K562 (cell line): ENCODE results near the gene NTRK3. TPM values are rescaled to one million over a fixed set of nuclear protein-coding genes. Genes with fewer than 3 reads are reported as not detected.

Experiments used
- ATAC-seq: fragments of 200-7000 bp; cut with Tn5 transposase; 3 replicates; pipeline ENCODE4 v1.9.1; 2020; ENCODE audit warnings: moderate library complexity
- BruUV-seq: library from RNA; stranded (reverse); fragments of 400-500 nt; replicated peaks from 2 replicates; lab custom pipeline; 2021; lab: Mats Ljungman, UMichigan
- CTCF ChIA-PET: fragments of 300-600 bp; formaldehyde crosslinking; extraction: SDS; loops from one replicate; lab custom pipeline; 2021; ENCODE audit warnings: low intra/inter-chr PET ratio; lab: Yijun Ruan, JAX
- POLR2A ChIA-PET: fragments of 300-600, 350-650 bp; sonication (Branson Sonifier 250); formaldehyde crosslinking; extraction: SDS; loops from one replicate; lab custom pipeline; 2021; ENCODE audit warnings: antibody characterized with exemption, inconsistent platforms; lab: Yijun Ruan, JAX
- DNase-seq, 4 experiments: peaks; one replicate each; pipeline versions ENCODE4 v3.0.0 to v3.0.0-alpha.2; 2011 to 2018; ENCODE audit warnings: low spot score in 3 of 4, mixed read lengths in 3 of 4; ENCODE audit errors: extremely low read depth in 1 of 4
- FAIRE-seq: peaks from 2 replicates; lab custom pipeline; 2011; peaks lifted over from hg19 to GRCh38; lab: Jason Lieb, UNC
- H2AFZ ChIP-seq: 2 replicates; pipeline ENCODE4 v1.6.0; 2011; ENCODE audit warnings: low read depth, low read length, control low read depth, inconsistent platforms
- H3K27ac ChIP-seq: fragments of 200-600 bp; 3 replicates; pipeline ENCODE4 v1.8.0; 2011; ENCODE audit warnings: low read depth, mild to moderate bottlenecking, control low read depth, inconsistent platforms, low read length, moderate library complexity, mixed read lengths; ENCODE audit errors: extremely low read depth
- H3K27me3 ChIP-seq, 2 experiments: fragments of 300-600 bp in 1 of 2; 2 replicates in 1 of 2; 3 replicates in 1 of 2; pipeline versions ENCODE4 v1.6.0 to v1.8.0; 2011; ENCODE audit warnings: inconsistent platforms in 2 of 2, low read length in 2 of 2, mild to moderate bottlenecking in 1 of 2, mixed read lengths in 1 of 2, moderate library complexity in 1 of 2; ENCODE audit not compliant: control insufficient read depth in 2 of 2, insufficient read depth in 2 of 2
- H3K36me3 ChIP-seq: fragments of 300-600 bp; 3 replicates; pipeline ENCODE4 v1.8.0; 2011; ENCODE audit warnings: mild to moderate bottlenecking, low read length, inconsistent platforms; ENCODE audit not compliant: control insufficient read depth, insufficient read depth
- H3K4me1 ChIP-seq, 2 experiments: fragments of 200-600 bp in 1 of 2; replicated peaks in 1 of 2; 2 replicates in 1 of 2; 3 replicates in 1 of 2; pipeline versions ENCODE4 v1.5.1 to v1.8.0; 2011; ENCODE audit warnings: inconsistent platforms in 2 of 2, low read length in 2 of 2, mild to moderate bottlenecking in 1 of 2, mixed read lengths in 1 of 2, moderate library complexity in 1 of 2; ENCODE audit not compliant: control insufficient read depth in 2 of 2, insufficient read depth in 2 of 2
- H3K4me2 ChIP-seq: 2 replicates; pipeline ENCODE4 v1.6.1; 2011; ENCODE audit warnings: low read length, control low read depth, inconsistent platforms, mixed read lengths; ENCODE audit not compliant: insufficient read depth
- H3K4me3 ChIP-seq: fragments of 200-600 bp; sonication (generic), shearing (Covaris generic); 2 replicates; pipeline ENCODE4 v1.5.1; 2016; ENCODE audit warnings: control low read depth, inconsistent platforms
- H3K79me2 ChIP-seq: fragments of 200-600 bp; 3 replicates; pipeline ENCODE4 v1.8.0; 2011; ENCODE audit warnings: low read length, inconsistent platforms; ENCODE audit not compliant: control insufficient read depth, insufficient read depth
- H3K9ac ChIP-seq, 2 experiments: 2 replicates each; pipeline versions ENCODE4 v1.6.0 to v1.6.1; 2011; ENCODE audit warnings: low read depth in 2 of 2, low read length in 2 of 2, control low read depth in 1 of 2, inconsistent platforms in 1 of 2, mild to moderate bottlenecking in 1 of 2, mixed read lengths in 1 of 2; ENCODE audit not compliant: insufficient read depth in 1 of 2
- H3K9me1 ChIP-seq: one replicate; pipeline ENCODE4 v1.6.0; 2011; ENCODE audit warnings: inconsistent platforms, mild to moderate bottlenecking, low read length, moderate library complexity; ENCODE audit not compliant: control insufficient read depth, insufficient read depth
- H3K9me3 ChIP-seq: replicated peaks from 2 replicates; pipeline ENCODE4 v1.5.1; 2011; ENCODE audit warnings: low read depth, low read length, inconsistent platforms; ENCODE audit not compliant: control insufficient read depth, insufficient read depth
- H4K20me1 ChIP-seq: replicated peaks from 2 replicates; pipeline ENCODE4 v1.6.1; 2011; ENCODE audit warnings: low read length, inconsistent platforms, mixed read lengths; ENCODE audit not compliant: control insufficient read depth, insufficient read depth
- ARID3B ChIP-seq: fragments of 250-450 bp; sonication (Bioruptor Pico); IDR thresholded peaks from 2 replicates; pipeline ENCODE4 v1.4.0; 2020; ENCODE audit warnings: borderline replicate concordance
- FOXP4 ChIP-seq: sonication (generic); formaldehyde crosslinking; IDR thresholded peaks from 2 replicates; pipeline ENCODE4 v1.8.0; 2022; ENCODE audit warnings: mild to moderate bottlenecking, missing genetic modification reagents, borderline replicate concordance
- MAFG ChIP-seq: fragments of 450-650 bp; conservative IDR thresholded peaks from 2 replicates; pipeline ENCODE4 v1.6.1; 2016; ENCODE audit warnings: missing genetic modification characterization, missing compliant biosample characterization
- MED1 ChIP-seq: sonication (generic); formaldehyde crosslinking; IDR thresholded peaks from 2 replicates; pipeline ENCODE4 v1.8.1; 2023; ENCODE audit warnings: missing genetic modification reagents, borderline replicate concordance
- NONO ChIP-seq, 2 experiments: fragments of 200-400 bp in 1 of 2; fragments of 450-650 bp in 1 of 2; formaldehyde crosslinking in 1 of 2; IDR thresholded peaks; 2 replicates each; pipeline ENCODE4 v1.6.1; 2017; ENCODE audit warnings: low read depth in 2 of 2, mild to moderate bottlenecking in 2 of 2, moderate library complexity in 2 of 2, low read length in 1 of 2
- RAD21 ChIP-seq, 2 experiments: fragments of 250-450 bp in 1 of 2; fragments of 450-650 bp in 1 of 2; sonication (Bioruptor Pico) in 1 of 2; formaldehyde crosslinking in 1 of 2; IDR thresholded peaks in 1 of 2; conservative IDR thresholded peaks in 1 of 2; 2 replicates each; pipeline versions ENCODE4 v1.4.0 to v1.8.0; 2020 to 2022; ENCODE audit warnings: mild to moderate bottlenecking in 2 of 2, moderate library complexity in 1 of 2
- THRB ChIP-seq: fragments of 450-650 bp; formaldehyde crosslinking; conservative IDR thresholded peaks from 2 replicates; pipeline ENCODE4 v1.4.0; 2022; ENCODE audit warnings: mild to moderate bottlenecking, missing genetic modification characterization
- ZC3H8 ChIP-seq: fragments of 450-650 bp; IDR thresholded peaks from 2 replicates; pipeline ENCODE4 v1.6.1; 2017
- ZNF592 ChIP-seq: fragments of 450-650 bp; IDR thresholded peaks from 2 replicates; pipeline ENCODE4 v1.6.1; 2017; ENCODE audit warnings: antibody characterized with exemption, mild to moderate bottlenecking
- WGBS: fragments of 100-300 bp; shearing (Covaris generic); methylation state at CpG from one replicate; pipeline ENCODE4 v1.1.6; 2016; ENCODE audit warnings: low coverage, mixed read lengths; ENCODE audit not compliant: insufficient coverage; ENCODE audit errors: missing lambda C conversion rate; 5-methylcytosine and 5-hydroxymethylcytosine counted together
- in situ Hi-C: fragments of 300-500 bp; cut with MboI; formaldehyde crosslinking; loops from 4 replicates; pipeline ENCODE4 v1.15.0; 2018; ENCODE audit warnings: inconsistent platforms, mixed read lengths
- intact Hi-C: fragments of 100-400 bp; cut with micrococcal nuclease; formaldehyde crosslinking; loops from 2 replicates; pipeline ENCODE4 v1.14.2; 2022
- polyA plus RNA-seq, 8 experiments: library from polyadenylated mRNA; depleted of rRNA in 4 of 8; stranded (reverse) in 5 of 8; unstranded in 3 of 8; fragments of >200 nt; fragmentation: Nextera tagmentation in 2 of 8; fragmentation: Illumina TruSeq in 1 of 8; extraction: Ambion mirVana in 2 of 8; extraction: Trizol in 1 of 8; gene quantifications; 2 replicates each; pipeline versions ENCODE4 v1.2.1 to v1.2.3, GENCODE V29; 2011 to 2014; ENCODE audit warnings: inconsistent platforms in 1 of 8, missing spikeins in 1 of 8
- total RNA-seq, 7 experiments: library from RNA; depleted of rRNA in 6 of 7; stranded (reverse); fragments of >200 nt in 6 of 7; fragmentation: Illumina TruSeq in 2 of 7; extraction: Trizol in 2 of 7; gene quantifications; 2 replicates each; pipeline versions ENCODE4 v1.2.1 to v1.2.3, GENCODE V29; 2011 to 2021; ENCODE audit warnings: low replicate concordance in 1 of 7

The NTRK3 gene
- total and polyA plus RNA-seq, 9 of the 15 experiments (the other 6 are each of a cell fraction or from before 2014, with no cell fraction given): 0.11 to 0.13 TPM; not detected in 7

- in situ Hi-C loops: no loop called here
- no peak overlapping the region for H3K27ac ChIP-seq
- H3K27me3 ChIP-seq: peaks cover 0 to 12% of the 10 kb centered on the region in 2 experiments; a peak in 1 of 5 replicates
- H3K4me3 ChIP-seq: no peak overlapping the region
- no peak overlapping the region for H2AFZ ChIP-seq
- no peak for FAIRE-seq
- H4K20me1 ChIP-seq: no peaks in the 10 kb centered on the region; the same call in 1 of the 2 replicates
- ChIA-PET POLR2A (no interaction called here), CTCF (no interaction called here)
- H3K4me1 ChIP-seq: no peaks in the 10 kb centered on the region
- no peaks in the 10 kb centered on the region for H3K79me2 ChIP-seq
- no peaks in the 10 kb centered on the region for H3K36me3 ChIP-seq
- WGBS: 0% methylated on average over 5 of the region's 5 CpGs
- TF ChIP-seq ARID3B (no peak), RAD21 (CRISPR knock-in tag; conservative IDR thresholded peaks at IDR 0.05 in 1 of 2, IDR thresholded peaks at IDR 0.05 in 1 of 2) (no peak), ZNF592 (no peak), MED1 (CRISPR knock-in tag) (no peak), NONO (IDR thresholded peaks at IDR 0.05; ENCODE audit: low read depth in 2 of 2, low read length in 1 of 2) (no peak), ZC3H8 (no peak), MAFG (tag) (no peak), THRB (CRISPR knock-in tag) (no peak), FOXP4 (CRISPR knock-in tag) (no peak)
- H3K9ac ChIP-seq: no peak overlapping the region
- H3K9me3 ChIP-seq: no peaks in the 10 kb centered on the region
- no peak overlapping the region for H3K4me2 ChIP-seq
- intact Hi-C loops: no loop called here
- BruUV-seq: no TSS peak
- no peaks in the 10 kb centered on the region for H3K9me1 ChIP-seq
- DNase-seq: no peak
- no peak for ATAC-seq
Observed at GRCh38 chr15:88074386-88074785, 182.2 kb downstream of the NTRK3 start.
